Suprapubic skin (tissue), 3 donors: ENCODE data around the gene GIMAP5.

ENCODE experiments used
- CTCF ChIP-seq, 2 donors: fragments of 200-600 bp in 1 of 2; fragments of 450-650 bp in 1 of 2; sonication (generic) in 1 of 2; IDR thresholded peaks; one replicate each; pipeline ENCODE4 v1.5.1; 2016 to 2019; ENCODE audit warnings: antibody characterized with exemption in 2 of 2, mild to moderate bottlenecking in 1 of 2, moderate library complexity in 1 of 2
- POLR2AphosphoS5 ChIP-seq, 3 donors: sonication (generic); formaldehyde crosslinking; IDR thresholded peaks; one replicate each; pipeline ENCODE4 v1.6.1; 2017; ENCODE audit warnings: antibody characterized with exemption in 3 of 3

GRCh38 chr7:150784120-150784736 is 47.0 kb downstream of the GIMAP5 start:
- TF ChIP-seq CTCF (IDR thresholded peaks at IDR 0.05) (no peak), POLR2AphosphoS5 (IDR thresholded peaks at IDR 0.05) (no peak)
